ENCODE data around the gene TBC1D22A. TPM values are rescaled to one million over a fixed set of nuclear protein-coding genes. Genes with fewer than 3 reads are reported as not detected.
A peak's percentile ranks its signal among the peaks of the same experiment; 100 is the strongest.

The TBC1D22A gene
- total and polyA plus RNA-seq, 2 experiments from 2014 or later, result 9.6 to 13.3 TPM

- Histone ChIP-seq H3F3A (replicated peaks; ENCODE audit: low read depth) (no peaks in the 10 kb centered on the region), H3K79me2 (replicated peaks; ENCODE audit: insufficient read depth) (no peaks in the 10 kb centered on the region), H3K4me2 (no peak overlapping the region), H3K9me2 (ENCODE audit: insufficient read depth) (no peaks in the 10 kb centered on the region), H3K36me3 (ENCODE audit: insufficient read depth) (no peaks in the 10 kb centered on the region), H3K27ac (ENCODE audit: low read depth) (no peak overlapping the region), H3K4me1 (ENCODE audit: insufficient read depth) (no peaks in the 10 kb centered on the region), H3K4me3 (no peak overlapping the region), H3K27me3 (ENCODE audit: insufficient read depth) (no peaks in the 10 kb centered on the region), H4K20me1 (replicated peaks; ENCODE audit: insufficient read depth) (no peaks in the 10 kb centered on the region; the same call in 1 of the 2 replicates), H2AFZ (no peak overlapping the region)
- peaks cover 7% of the 10 kb centered on the region for H3K27me3 Mint-ChIP-seq (ENCODE audit: insufficient read depth, low read depth, poor library complexity)
- no peaks in the 10 kb centered on the region; the same call in 2 of the 3 replicates for H3K9me3 Mint-ChIP-seq
- H3K27ac Mint-ChIP-seq, result peak overlapping the region; percentile 39; the same call in 1 of the 2 replicates
- peaks cover 4% of the 10 kb centered on the region; the same call in 1 of the 3 replicates for H3K4me1 Mint-ChIP-seq
- no peaks in the 10 kb centered on the region for H3K36me3 Mint-ChIP-seq (ENCODE audit: low read depth)
- DNase-seq (ENCODE audit: low spot score) (no peak), ATAC-seq (no peak; the same call in 2 of the 3 replicates)
- no peak for TF ChIP-seq EZH2 (IDR thresholded peaks at IDR 0.05; ENCODE audit: low read depth, unreplicated experiment)
- TF ChIP-seq ZNF462 (CRISPR knock-in tag; IDR thresholded peaks at IDR 0.05), result no peak
- TF ChIP-seq REST (IDR thresholded peaks at IDR 0.05; ENCODE audit: unreplicated experiment), result no peak
- no peak for TF ChIP-seq JUNB (IDR thresholded peaks at IDR 0.05; ENCODE audit: unreplicated experiment)
- no peak for TF ChIP-seq ZNF331 (CRISPR knock-in tag; IDR thresholded peaks at IDR 0.05; ENCODE audit: low read depth)
- TF ChIP-seq POLR2AphosphoS5 (IDR thresholded peaks at IDR 0.05; ENCODE audit: low read depth), result no peak
- no peak for TF ChIP-seq ETS1 (IDR thresholded peaks at IDR 0.05)
- TF ChIP-seq ZNF114 (CRISPR knock-in tag; IDR thresholded peaks at IDR 0.05), result no peak
- no peak for TF ChIP-seq STAT1 (IDR thresholded peaks at IDR 0.05; ENCODE audit: unreplicated experiment)
- no peak for TF ChIP-seq EZH2phosphoT487 (IDR thresholded peaks at IDR 0.05; ENCODE audit: unreplicated experiment)
- no peak for TF ChIP-seq CTCF (conservative IDR thresholded peaks at IDR 0.05; ENCODE audit: low read depth in 2 of 2)
- TF ChIP-seq NANOG (IDR thresholded peaks at IDR 0.05; ENCODE audit: borderline replicate concordance), result no peak
- no peak for TF ChIP-seq CREB1 (CRISPR knock-in tag; IDR thresholded peaks at IDR 0.05; ENCODE audit: low read depth)
- H3K4me3 Mint-ChIP-seq, result no peak overlapping the region
Observed at GRCh38 chr22:47157093-47157420, 394.6 kb downstream of the TBC1D22A start.
